ENCODE measurements around the gene ITGB1BP1. TPM values are rescaled to one million over a fixed set of nuclear protein-coding genes. Genes with fewer than 3 reads are reported as not detected.
"Not testable (repeated sequence)": the region's sequence is repeated elsewhere in the genome, so short reads cannot be mapped to it uniquely, and the experiment has no call there.

ITGB1BP1 gene
- total RNA-seq, 1 experiment from 2014 or later, result 115 TPM

GRCh38 chr2:9400268-9401058, 22.9 kb downstream of the ITGB1BP1 start:
- DNase-seq (ENCODE audit: low spot score), result no peak

- DNase-seq (ENCODE audit: low spot score), result no peak
These were observed 24.2 kb downstream of the ITGB1BP1 start for GRCh38 chr2:9398881-9399780.

GRCh38 chr2:9398251-9398650, 25.1 kb downstream of the ITGB1BP1 start:
- DNase-seq (ENCODE audit: low spot score), result not testable (repeated sequence)

- DNase-seq (ENCODE audit: low spot score), result no peak
These were observed 26.1 kb downstream of the ITGB1BP1 start for GRCh38 chr2:9397201-9397600.

GRCh38 chr2:9394816-9395215, 28.5 kb downstream of the ITGB1BP1 start:
- no peak for DNase-seq (ENCODE audit: low spot score)

GRCh38 chr2:9392898-9393765, 30.2 kb downstream of the ITGB1BP1 start:
- no peak for DNase-seq (ENCODE audit: low spot score)

GRCh38 chr2:9391961-9392720, 31.2 kb downstream of the ITGB1BP1 start:
- DNase-seq (ENCODE audit: low spot score), result no peak

GRCh38 chr2:9390991-9391390, 32.3 kb downstream of the ITGB1BP1 start:
- no peak for DNase-seq (ENCODE audit: low spot score)

- no peak for DNase-seq (ENCODE audit: low spot score)
These were observed 33.0 kb downstream of the ITGB1BP1 start for GRCh38 chr2:9390151-9390850.

- no peak for DNase-seq (ENCODE audit: low spot score)
These were observed 34.1 kb downstream of the ITGB1BP1 start for GRCh38 chr2:9388950-9389911.

- no peak for DNase-seq (ENCODE audit: low spot score)
These were observed 35.1 kb downstream of the ITGB1BP1 start for GRCh38 chr2:9388199-9388681.

GRCh38 chr2:9385841-9386240, 37.5 kb downstream of the ITGB1BP1 start:
- DNase-seq (ENCODE audit: low spot score), result peak; percentile 54

GRCh38 chr2:9384521-9384920, 38.8 kb downstream of the ITGB1BP1 start:
- DNase-seq (ENCODE audit: low spot score), result no peak

- DNase-seq (ENCODE audit: low spot score), result peak; percentile 70
These were observed 40.6 kb downstream of the ITGB1BP1 start for GRCh38 chr2:9382604-9383235.

GRCh38 chr2:9380702-9381628, 42.4 kb downstream of the ITGB1BP1 start:
- peak; percentile 95 for DNase-seq (ENCODE audit: low spot score)

GRCh38 chr2:9379391-9379755, 44.0 kb downstream of the ITGB1BP1 start:
- no peak for DNase-seq (ENCODE audit: low spot score)
